ENCODE data around the gene CRACDL.
"Not testable (repeated sequence)": the region's sequence is repeated elsewhere in the genome, so short reads cannot be mapped to it uniquely, and the experiment has no call there.

The CRACDL gene

GRCh38 chr2:98884658-98885057, 51.4 kb downstream of the CRACDL start:
- no peak for DNase-seq (ENCODE audit: low read depth in 2 of 2)

- no peak for DNase-seq (ENCODE audit: low read depth in 2 of 2)
Measured at GRCh38 chr2:98883780-98884211, 52.2 kb downstream of the CRACDL start.

GRCh38 chr2:98882971-98883779, 52.9 kb downstream of the CRACDL start:
- DNase-seq (ENCODE audit: low read depth in 2 of 2): no peak

- DNase-seq (ENCODE audit: low read depth in 2 of 2): no peak
Measured at GRCh38 chr2:98882368-98882767, 53.7 kb downstream of the CRACDL start.

- DNase-seq (ENCODE audit: low read depth in 2 of 2): no peak
Measured at GRCh38 chr2:98881153-98881650, 54.8 kb downstream of the CRACDL start.

GRCh38 chr2:98880266-98881152, 55.5 kb downstream of the CRACDL start:
- DNase-seq (ENCODE audit: low read depth in 2 of 2): no peak

- DNase-seq (ENCODE audit: low read depth in 2 of 2): not testable (repeated sequence)
Measured at GRCh38 chr2:98877658-98878057, 58.4 kb downstream of the CRACDL start.

GRCh38 chr2:98876741-98877140, 59.3 kb downstream of the CRACDL start:
- DNase-seq (ENCODE audit: low read depth in 2 of 2): no peak

GRCh38 chr2:98875746-98876145, 60.3 kb downstream of the CRACDL start:
- DNase-seq (ENCODE audit: low read depth in 2 of 2): no peak

- DNase-seq (ENCODE audit: low read depth in 2 of 2): no peak
Measured at GRCh38 chr2:98875081-98875728, 60.8 kb downstream of the CRACDL start.

GRCh38 chr2:98874186-98874689, 61.8 kb downstream of the CRACDL start:
- DNase-seq (ENCODE audit: low read depth in 2 of 2): no peak

GRCh38 chr2:98872526-98872925, 63.5 kb downstream of the CRACDL start:
- DNase-seq (ENCODE audit: low read depth in 2 of 2): no peak

GRCh38 chr2:98871506-98871905, 64.5 kb downstream of the CRACDL start:
- DNase-seq (ENCODE audit: low read depth in 2 of 2): no peak

- no peak for DNase-seq (ENCODE audit: low read depth in 2 of 2)
Measured at GRCh38 chr2:98870516-98871158, 65.4 kb downstream of the CRACDL start.

- no peak for DNase-seq (ENCODE audit: low read depth in 2 of 2)
Measured at GRCh38 chr2:98869870-98870269, 66.2 kb downstream of the CRACDL start.

GRCh38 chr2:98869272-98869641, 66.8 kb downstream of the CRACDL start:
- DNase-seq (ENCODE audit: low read depth in 2 of 2): no peak

GRCh38 chr2:98868548-98869271, 67.3 kb downstream of the CRACDL start:
- DNase-seq (ENCODE audit: low read depth in 2 of 2): no peak

- DNase-seq (ENCODE audit: low read depth in 2 of 2): no peak
Measured at GRCh38 chr2:98867539-98868309, 68.3 kb downstream of the CRACDL start.

GRCh38 chr2:98866033-98866432, 70.0 kb downstream of the CRACDL start:
- no peak for DNase-seq (ENCODE audit: low read depth in 2 of 2)

GRCh38 chr2:98861601-98862000, 74.4 kb downstream of the CRACDL start:
- DNase-seq (ENCODE audit: low read depth in 2 of 2): no peak

Measured in activated CD4-positive, alpha-beta T cell treated with anti-CD3 and anti-CD28 coated beads for 24 hours (primary cell).